Measurements from ENCODE around the gene AHDC1. TPM values are rescaled to one million over a fixed set of nuclear protein-coding genes. Genes with fewer than 3 reads are reported as not detected.
A peak's percentile ranks its signal among the peaks of the same experiment; 100 is the strongest.

AHDC1 gene
- total RNA-seq, 1 donor from 2014 or later: 40.1 TPM

DNA sequence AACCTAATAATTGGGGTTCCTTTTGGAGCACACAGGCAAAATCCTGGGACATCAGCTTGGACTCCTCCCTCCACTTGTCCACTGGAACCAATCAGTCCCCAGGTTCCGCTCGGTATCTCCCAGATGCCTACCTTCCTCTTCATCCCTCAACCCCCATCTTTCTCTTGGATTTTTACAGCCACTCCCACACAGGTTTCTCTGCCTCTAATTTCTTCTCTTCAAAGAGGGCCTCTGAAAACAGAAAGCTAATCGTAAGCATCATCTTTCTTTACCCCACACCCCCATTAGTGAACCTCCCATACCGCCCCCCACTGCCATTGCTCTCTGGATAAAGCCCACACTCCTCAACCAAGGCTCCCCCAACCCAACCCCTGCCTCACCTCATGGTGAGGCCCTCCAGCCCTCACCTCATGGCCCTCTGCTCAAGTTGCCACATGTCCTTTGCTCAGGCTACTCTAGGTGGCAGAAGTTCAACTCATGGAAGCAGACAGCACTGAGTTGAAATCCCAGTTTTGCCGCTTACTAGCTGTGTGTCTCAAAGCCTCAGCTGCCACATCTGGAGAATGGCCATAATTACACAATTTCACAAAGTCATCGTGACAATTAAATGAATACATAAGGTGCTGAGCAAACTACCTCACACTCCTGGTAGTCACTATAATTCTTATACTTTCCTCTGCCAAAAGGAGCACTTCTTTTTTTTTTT, 95.8 kb downstream of the AHDC1 start:
- Histone ChIP-seq H3K27me3 (ENCODE audit: low read depth) (no peaks in the 10 kb centered on the region), H3K4me3 (no peak overlapping the region), H3K36me3 (no peaks in the 10 kb centered on the region), H3K4me1 (peaks cover 28% of the 10 kb centered on the region), H3K9me3 (replicated peaks) (no peaks in the 10 kb centered on the region), H3K27ac (replicated peaks) (peak overlapping the region; percentile 33)
- no peak for DNase-seq
- intact Hi-C loops (cut with micrococcal nuclease): no loop called here
- no peak for TF ChIP-seq CTCF (IDR thresholded peaks at IDR 0.05; ENCODE audit: borderline replicate concordance)

- Histone ChIP-seq H3K27me3 (ENCODE audit: low read depth) (no peaks in the 10 kb centered on the region), H3K9me3 (replicated peaks) (no peaks in the 10 kb centered on the region), H3K27ac (replicated peaks) (peak overlapping the region; percentile 99), H3K4me3 (no peak overlapping the region), H3K36me3 (no peaks in the 10 kb centered on the region), H3K4me1 (peaks cover 29% of the 10 kb centered on the region)
- intact Hi-C loops (cut with micrococcal nuclease): no loop called here
- DNase-seq: no peak
- no peak for TF ChIP-seq CTCF (IDR thresholded peaks at IDR 0.05; ENCODE audit: borderline replicate concordance)
These were observed 97.2 kb downstream of the AHDC1 start for GRCh38 chr1:27506703-27507102.

DNA sequence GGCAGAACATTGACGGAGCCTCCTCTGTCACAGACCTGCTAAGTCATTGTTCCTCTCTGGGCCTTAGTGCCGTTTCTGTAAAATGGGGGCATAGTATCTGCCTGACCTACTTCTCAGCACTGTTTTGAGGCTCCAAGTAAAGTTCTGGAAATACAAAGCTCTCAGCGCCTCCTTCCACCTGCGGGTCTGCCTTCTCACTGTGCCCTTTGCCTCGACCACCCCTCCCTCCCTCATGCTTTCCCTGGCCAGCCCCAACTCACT, 98.6 kb downstream of the AHDC1 start:
- Histone ChIP-seq H3K27me3 (ENCODE audit: low read depth) (no peaks in the 10 kb centered on the region), H3K36me3 (no peaks in the 10 kb centered on the region), H3K4me1 (peaks cover 29% of the 10 kb centered on the region), H3K27ac (replicated peaks) (peak overlapping the region; percentile 99), H3K4me3 (peak overlapping the region; percentile 57), H3K9me3 (replicated peaks) (no peaks in the 10 kb centered on the region)
- intact Hi-C loops (cut with micrococcal nuclease): no loop called here
- DNase-seq: no peak
- no peak for TF ChIP-seq CTCF (IDR thresholded peaks at IDR 0.05; ENCODE audit: borderline replicate concordance)

DNA sequence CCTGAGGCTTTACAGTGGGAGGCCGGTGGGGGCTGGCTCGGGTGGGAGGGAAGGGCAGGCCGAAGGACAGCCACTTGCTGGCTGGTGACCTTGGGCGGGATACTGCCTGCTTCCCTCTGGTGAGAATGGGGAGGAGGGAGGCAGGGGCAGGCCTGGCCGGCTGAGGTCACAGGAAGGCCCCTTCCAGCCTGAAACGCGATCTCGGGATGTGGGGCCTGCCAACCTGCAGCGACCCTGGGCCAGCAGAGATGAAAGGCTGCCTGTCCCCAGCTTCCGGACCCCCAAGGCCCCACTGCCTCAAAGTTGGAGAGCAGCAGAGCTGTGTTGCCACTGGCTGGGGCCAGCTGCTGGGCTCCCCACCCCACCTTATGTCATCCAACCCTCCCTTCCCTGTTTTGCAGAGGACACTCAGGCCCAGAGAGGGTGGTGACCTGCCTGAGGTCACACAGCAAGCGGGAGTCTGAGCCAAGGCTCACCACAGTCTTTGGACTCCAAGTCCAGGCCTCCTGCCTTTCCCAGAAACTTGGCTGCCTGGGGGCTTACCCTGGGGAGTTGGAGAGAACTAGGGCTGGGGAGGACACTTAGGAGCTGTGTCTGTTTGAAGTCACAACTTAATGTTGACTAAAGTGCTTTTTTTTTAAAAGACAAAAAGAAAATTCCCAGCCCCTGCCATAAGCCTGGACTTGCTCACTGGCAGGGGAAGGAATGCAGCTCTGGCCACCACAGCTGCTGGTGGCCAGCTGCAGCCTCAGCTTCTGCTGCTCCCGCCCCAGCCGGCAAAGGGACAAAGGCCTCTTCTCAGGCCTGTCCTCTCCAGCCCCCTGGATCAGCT, 99.1 kb downstream of the AHDC1 start:
- intact Hi-C loops (cut with micrococcal nuclease): no loop called here
- H3K4me3 ChIP-seq: peak overlapping the region; percentile 57
- H3K36me3 ChIP-seq: no peaks in the 10 kb centered on the region
- H3K27ac ChIP-seq (replicated peaks): peak overlapping the region; percentile 99
- peak; percentile 91 for DNase-seq
- H3K27me3 ChIP-seq (ENCODE audit: low read depth): no peaks in the 10 kb centered on the region
- H3K9me3 ChIP-seq (replicated peaks): no peaks in the 10 kb centered on the region
- peaks cover 29% of the 10 kb centered on the region for H3K4me1 ChIP-seq
- TF ChIP-seq CTCF (IDR thresholded peaks at IDR 0.05; ENCODE audit: borderline replicate concordance): no peak

GRCh38 chr1:27503844-27504587, 99.9 kb downstream of the AHDC1 start:
- peak overlapping the region; percentile 57 for H3K4me3 ChIP-seq

More at GRCh38 chr1:27503844-27504587, 99.9 kb downstream of the AHDC1 start:
- Histone ChIP-seq H3K9me3 (replicated peaks) (no peaks in the 10 kb centered on the region), H3K27ac (replicated peaks) (peak overlapping the region; percentile 99), H3K27me3 (ENCODE audit: low read depth) (no peaks in the 10 kb centered on the region), H3K4me1 (peaks cover 29% of the 10 kb centered on the region), H3K36me3 (no peaks in the 10 kb centered on the region)
- intact Hi-C loops (cut with micrococcal nuclease): no loop called here
- TF ChIP-seq CTCF (IDR thresholded peaks at IDR 0.05; ENCODE audit: borderline replicate concordance): no peak
- no peak for DNase-seq

Measured in left ventricle myocardium inferior (tissue), 1 donor.